HEK293 (cell line): ENCODE data around the gene CA10.

ENCODE experiments used
- CTCF ChIA-PET: fragments of 350-600 bp; formaldehyde crosslinking; extraction: SDS; loops from one replicate; lab custom pipeline; 2021; ENCODE audit warnings: antibody characterized with exemption; lab: Yijun Ruan, JAX
- POLR2A ChIA-PET: fragments of 300-600 bp; formaldehyde crosslinking; extraction: SDS; loops from one replicate; lab custom pipeline; 2020; ENCODE audit warnings: antibody characterized with exemption, inconsistent platforms; lab: Yijun Ruan, JAX
- H3K27ac ChIP-seq: fragments of 200-500 bp; sonication (Bioruptor generic); 2 replicates; pipeline ENCODE4 v1.5.1; 2014; ENCODE audit warnings: low read depth, low read length, control low read depth, inconsistent platforms; ENCODE audit errors: extremely low read depth
- H3K36me3 ChIP-seq, 2 experiments: fragments of 200-500 bp in 1 of 2; sonication (Bioruptor generic) in 1 of 2; 1 replicate in 1 of 2; 2 replicates in 1 of 2; pipeline ENCODE4 v1.5.1; 2014 to 2017; ENCODE audit warnings: inconsistent platforms in 2 of 2, low read length in 2 of 2; ENCODE audit not compliant: control insufficient read depth in 2 of 2, insufficient read depth in 1 of 2
- H3K4me1 ChIP-seq: fragments of 200-500 bp; sonication (Bioruptor generic); 2 replicates; pipeline ENCODE4 v1.5.1; 2014; ENCODE audit warnings: mild to moderate bottlenecking, low read length, inconsistent platforms; ENCODE audit not compliant: control insufficient read depth, insufficient read depth
- H3K4me3 ChIP-seq: 2 replicates; pipeline ENCODE4 v1.5.1; 2011; ENCODE audit warnings: low read depth, mild to moderate bottlenecking, control low read depth, low read length, moderate library complexity
- H3K9me3 ChIP-seq: fragments of 200-500 bp; sonication (Bioruptor generic); 2 replicates; pipeline ENCODE4 v1.5.1; 2014; ENCODE audit warnings: low read depth, low read length, inconsistent platforms; ENCODE audit not compliant: control insufficient read depth, insufficient read depth
- KLF16 ChIP-seq: fragments of 450-650 bp; formaldehyde crosslinking; IDR thresholded peaks from 2 replicates; pipeline ENCODE4 v1.5.1; 2017; ENCODE audit warnings: missing biosample characterization, missing genetic modification characterization
- PRDM2 ChIP-seq: fragments of 450-650 bp; formaldehyde crosslinking; IDR thresholded peaks from 2 replicates; pipeline ENCODE4 v1.5.1; 2016; ENCODE audit warnings: missing biosample characterization, missing genetic modification characterization, borderline replicate concordance
- YY2 ChIP-seq: fragments of 450-650 bp; formaldehyde crosslinking; IDR thresholded peaks from 2 replicates; pipeline ENCODE4 v1.5.1; 2016; ENCODE audit warnings: missing biosample characterization, missing genetic modification characterization
- ZBTB21 ChIP-seq: fragments of 450-650 bp; formaldehyde crosslinking; IDR thresholded peaks from 2 replicates; pipeline ENCODE4 v1.5.1; 2017; ENCODE audit warnings: missing biosample characterization, missing genetic modification characterization
- ZNF10 ChIP-seq: fragments of 450-650 bp; formaldehyde crosslinking; IDR thresholded peaks from 2 replicates; pipeline ENCODE4 v1.5.1; 2017; ENCODE audit warnings: missing biosample characterization, missing genetic modification characterization
- ZNF133 ChIP-seq: fragments of 450-650 bp; formaldehyde crosslinking; IDR thresholded peaks from 2 replicates; pipeline ENCODE4 v1.5.1; 2016; ENCODE audit warnings: missing biosample characterization, missing genetic modification characterization
- ZNF138 ChIP-seq: fragments of 450-650 bp; formaldehyde crosslinking; IDR thresholded peaks from 2 replicates; pipeline ENCODE4 v1.5.1; 2016; ENCODE audit warnings: missing biosample characterization, missing genetic modification characterization, borderline replicate concordance
- ZNF239 ChIP-seq: fragments of 450-650 bp; formaldehyde crosslinking; IDR thresholded peaks from 2 replicates; pipeline ENCODE4 v1.5.1; 2016; ENCODE audit warnings: missing biosample characterization, missing genetic modification characterization
- ZNF518A ChIP-seq: fragments of 450-650 bp; formaldehyde crosslinking; conservative IDR thresholded peaks from 2 replicates; pipeline ENCODE4 v1.5.1; 2016; ENCODE audit warnings: low read depth, missing biosample characterization, missing genetic modification characterization
- ZNF571 ChIP-seq: fragments of 450-650 bp; formaldehyde crosslinking; IDR thresholded peaks from 2 replicates; pipeline ENCODE4 v1.5.0; 2017; ENCODE audit warnings: missing biosample characterization, missing genetic modification characterization
- ZNF639 ChIP-seq: fragments of 450-650 bp; formaldehyde crosslinking; IDR thresholded peaks from 2 replicates; pipeline ENCODE4 v1.5.1; 2016; ENCODE audit warnings: missing biosample characterization, missing genetic modification characterization
- ZNF645 ChIP-seq: fragments of 450-650 bp; formaldehyde crosslinking; IDR thresholded peaks from 2 replicates; pipeline ENCODE4; 2016; ENCODE audit warnings: missing biosample characterization, missing genetic modification characterization
- ZNF791 ChIP-seq: fragments of 450-650 bp; formaldehyde crosslinking; IDR thresholded peaks from 2 replicates; pipeline ENCODE4 v1.5.1; 2016; ENCODE audit warnings: missing biosample characterization, missing genetic modification characterization

The CA10 gene

GRCh38 chr17:51957786-51958185 is 200.7 kb downstream of the CA10 start (continued):
- TF ChIP-seq ZNF10 (tag by site-specific recombination) (no peak), ZNF571 (tag by site-specific recombination) (no peak)
- TF ChIP-seq, all 188 proteins: peak for 0

GRCh38 chr17:51955245-51955644 is 203.3 kb downstream of the CA10 start:
- Histone ChIP-seq H3K4me1 (no peaks in the 10 kb centered on the region), H3K4me3 (no peak overlapping the region), H3K36me3 (no peaks in the 10 kb centered on the region), H3K9me3 (no peaks in the 10 kb centered on the region), H3K27ac (no peak overlapping the region)
- CTCF ChIA-PET: no interaction called here
- TF ChIP-seq ZNF639 (tag by site-specific recombination) (no peak), ZNF791 (tag by site-specific recombination) (no peak), YY2 (tag by site-specific recombination) (no peak), ZBTB21 (tag by site-specific recombination) (no peak), KLF16 (tag by site-specific recombination) (no peak), ZNF518A (tag by site-specific recombination) (no peak), ZNF138 (tag by site-specific recombination) (no peak), PRDM2 (tag by site-specific recombination) (no peak), ZNF239 (tag by site-specific recombination) (no peak), ZNF645 (no peak), ZNF133 (tag by site-specific recombination) (no peak)
- TF ChIP-seq, all 188 proteins: peak for 0
- POLR2A ChIA-PET: no interaction called here
